KOPT-K1 (cell line): Measurements from ENCODE around the gene BTBD9.

ENCODE experiments used
- H3K27ac ChIP-seq: fragments of 200-600 bp; sonication (generic); 2 replicates; pipeline ENCODE4 v1.5.1; 2016; ENCODE audit warnings: antibody characterized with exemption, mild to moderate bottlenecking, low read depth, low read length; ENCODE audit not compliant: poor library complexity, severe bottlenecking
- H3K36me3 ChIP-seq: fragments of 200-600 bp; sonication (generic); 2 replicates; pipeline ENCODE4 v1.5.1; 2017; ENCODE audit warnings: antibody characterized with exemption, mild to moderate bottlenecking, low read length, moderate library complexity; ENCODE audit not compliant: insufficient read depth
- H3K9me3 ChIP-seq: fragments of 200-600 bp; sonication (generic); 2 replicates; pipeline ENCODE4 v1.5.1; 2017; ENCODE audit warnings: antibody characterized with exemption, low read length, mild to moderate bottlenecking; ENCODE audit not compliant: insufficient read depth, poor library complexity, severe bottlenecking

Gene BTBD9

GRCh38 chr6:38589367-38589720, 50.4 kb downstream of the BTBD9 start:
- Histone ChIP-seq H3K36me3 (no peaks in the 10 kb centered on the region), H3K27ac (no peak overlapping the region), H3K9me3 (no peaks in the 10 kb centered on the region)

GRCh38 chr6:38588631-38589366, 50.9 kb downstream of the BTBD9 start:
- H3K27ac ChIP-seq, result no peak overlapping the region
- no peaks in the 10 kb centered on the region for H3K36me3 ChIP-seq
- no peaks in the 10 kb centered on the region for H3K9me3 ChIP-seq

GRCh38 chr6:38587766-38588362, 51.9 kb downstream of the BTBD9 start:
- H3K9me3 ChIP-seq, result no peaks in the 10 kb centered on the region
- H3K36me3 ChIP-seq, result no peaks in the 10 kb centered on the region
- no peak overlapping the region for H3K27ac ChIP-seq

GRCh38 chr6:38586992-38587391, 52.7 kb downstream of the BTBD9 start:
- no peaks in the 10 kb centered on the region for H3K36me3 ChIP-seq
- no peaks in the 10 kb centered on the region for H3K9me3 ChIP-seq
- no peak overlapping the region for H3K27ac ChIP-seq

GRCh38 chr6:38584731-38585130, 55.0 kb downstream of the BTBD9 start:
- no peaks in the 10 kb centered on the region for H3K36me3 ChIP-seq
- no peaks in the 10 kb centered on the region for H3K9me3 ChIP-seq
- no peak overlapping the region for H3K27ac ChIP-seq

- Histone ChIP-seq H3K9me3 (no peaks in the 10 kb centered on the region), H3K27ac (no peak overlapping the region), H3K36me3 (no peaks in the 10 kb centered on the region)
Observed at GRCh38 chr6:38583523-38583922, 56.2 kb downstream of the BTBD9 start.

- Histone ChIP-seq H3K9me3 (no peaks in the 10 kb centered on the region), H3K27ac (no peak overlapping the region), H3K36me3 (no peaks in the 10 kb centered on the region)
Observed at GRCh38 chr6:38580030-38580429, 59.7 kb downstream of the BTBD9 start.

GRCh38 chr6:38579010-38579628, 60.6 kb downstream of the BTBD9 start:
- Histone ChIP-seq H3K36me3 (no peaks in the 10 kb centered on the region), H3K27ac (no peak overlapping the region), H3K9me3 (no peaks in the 10 kb centered on the region)

GRCh38 chr6:38578075-38578474, 61.7 kb downstream of the BTBD9 start:
- Histone ChIP-seq H3K36me3 (no peaks in the 10 kb centered on the region), H3K9me3 (no peaks in the 10 kb centered on the region), H3K27ac (no peak overlapping the region)

GRCh38 chr6:38577492-38577891, 62.2 kb downstream of the BTBD9 start:
- no peak overlapping the region for H3K27ac ChIP-seq
- no peaks in the 10 kb centered on the region for H3K36me3 ChIP-seq
- H3K9me3 ChIP-seq, result no peaks in the 10 kb centered on the region

GRCh38 chr6:38573801-38574395, 65.8 kb downstream of the BTBD9 start:
- H3K36me3 ChIP-seq, result no peaks in the 10 kb centered on the region
- no peak overlapping the region for H3K27ac ChIP-seq
- H3K9me3 ChIP-seq, result no peaks in the 10 kb centered on the region

GRCh38 chr6:38572186-38572813, 67.4 kb downstream of the BTBD9 start:
- Histone ChIP-seq H3K9me3 (no peaks in the 10 kb centered on the region), H3K27ac (peak overlapping the region; percentile 48), H3K36me3 (no peaks in the 10 kb centered on the region)

- Histone ChIP-seq H3K27ac (peak overlapping the region; percentile 48), H3K36me3 (no peaks in the 10 kb centered on the region), H3K9me3 (no peaks in the 10 kb centered on the region)
Observed at GRCh38 chr6:38571721-38572120, 68.0 kb downstream of the BTBD9 start.

GRCh38 chr6:38570750-38571149, 69.0 kb downstream of the BTBD9 start:
- H3K36me3 ChIP-seq, result no peaks in the 10 kb centered on the region
- no peaks in the 10 kb centered on the region for H3K9me3 ChIP-seq
- no peak overlapping the region for H3K27ac ChIP-seq

- Histone ChIP-seq H3K27ac (no peak overlapping the region), H3K36me3 (no peaks in the 10 kb centered on the region), H3K9me3 (no peaks in the 10 kb centered on the region)
Observed at GRCh38 chr6:38567436-38567835, 72.3 kb downstream of the BTBD9 start.
